IPS DF 6.9 (cell line): ENCODE data around the gene BRD2.
A peak's percentile ranks its signal among the peaks of the same experiment; 100 is the strongest.

ENCODE experiments used
- DNase-seq: peaks from one replicate; pipeline ENCODE4 v3.0.0-alpha.2; 2013; ENCODE audit warnings: low read depth, low spot score
- H3K27ac ChIP-seq: one replicate; pipeline ENCODE4 v1.5.1; 2013; ENCODE audit warnings: low read length, control low read depth
- H3K27me3 ChIP-seq: 2 replicates; pipeline ENCODE4 v1.6.1; 2013; ENCODE audit warnings: mild to moderate bottlenecking, low read length; ENCODE audit not compliant: control insufficient read depth, insufficient read depth
- H3K36me3 ChIP-seq: 2 replicates; pipeline ENCODE4 v1.6.1; 2013; ENCODE audit warnings: low read length; ENCODE audit not compliant: control insufficient read depth, insufficient read depth
- H3K4me1 ChIP-seq: 2 replicates; pipeline ENCODE4 v1.6.1; 2013; ENCODE audit warnings: low read length; ENCODE audit not compliant: control insufficient read depth, insufficient read depth
- H3K4me3 ChIP-seq: 2 replicates; pipeline ENCODE4 v1.5.1; 2013; ENCODE audit warnings: mild to moderate bottlenecking, low read length
- H3K9me3 ChIP-seq: 2 replicates; pipeline ENCODE4 v1.6.1; 2013; ENCODE audit warnings: low read length, inconsistent platforms; ENCODE audit not compliant: control insufficient read depth, insufficient read depth
- WGBS: extraction: QIAGEN DNeasy Blood & Tissue Kit; methylation state at CpG from one replicate; pipeline ENCODE4 v1.1.7; 2013; ENCODE audit warnings: mixed read lengths, missing lambda C conversion rate; ENCODE audit not compliant: insufficient read length, insufficient coverage; 5-methylcytosine and 5-hydroxymethylcytosine counted together

Gene BRD2

GRCh38 chr6:32982084-32982701 lies 13.8 kb downstream of the BRD2 start:
- Histone ChIP-seq H3K9me3 (no peaks in the 10 kb centered on the region), H3K4me1 (no peaks in the 10 kb centered on the region), H3K27ac (no peak overlapping the region), H3K27me3 (no peaks in the 10 kb centered on the region), H3K4me3 (no peak overlapping the region), H3K36me3 (peaks cover 34% of the 10 kb centered on the region)
- DNase-seq: no peak
- no CpG with 5 or more reads among the region's 8 CpGs for WGBS

DNA sequence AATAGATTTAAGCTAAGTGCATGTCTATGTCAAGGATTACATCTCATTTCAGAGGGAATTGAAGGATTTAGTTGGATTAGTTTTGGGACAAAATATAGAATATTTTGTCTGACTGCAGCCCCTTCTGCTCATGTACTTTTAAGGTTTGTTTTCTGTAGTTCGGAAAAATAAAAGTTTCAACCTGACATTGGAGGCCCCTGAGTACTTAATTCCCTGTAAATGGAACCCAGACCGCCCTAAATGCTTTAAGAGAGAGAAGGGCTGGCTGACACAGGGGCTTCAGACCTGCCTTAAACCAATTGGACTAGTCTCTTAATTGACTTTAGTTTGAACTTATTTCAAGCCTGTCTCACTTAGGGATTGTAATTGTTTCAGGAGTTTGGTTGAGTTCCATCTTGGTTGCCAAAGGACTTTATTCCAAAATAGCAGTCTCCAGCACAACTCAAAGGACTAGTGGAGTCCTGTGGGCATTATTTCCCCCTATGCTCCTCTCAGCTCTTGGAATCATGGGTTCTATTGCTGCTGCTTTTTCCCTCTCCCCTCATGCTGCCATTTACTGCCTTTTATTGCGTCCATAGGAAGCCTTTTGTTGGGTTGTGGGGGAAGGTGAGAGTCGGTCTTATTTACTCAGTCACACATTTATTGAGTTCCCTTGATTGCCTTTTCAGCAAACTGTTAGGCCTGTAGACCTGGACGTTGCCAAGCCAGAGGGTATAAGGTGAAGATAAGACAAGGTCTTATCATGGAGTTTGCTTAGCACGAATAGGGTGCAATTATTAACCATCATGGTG lies 14.5 kb downstream of the BRD2 start:
- WGBS: no CpG with 5 or more reads among the region's 6 CpGs
- no peak for DNase-seq
- Histone ChIP-seq H3K36me3 (peaks cover 27% of the 10 kb centered on the region), H3K4me3 (no peak overlapping the region), H3K9me3 (no peaks in the 10 kb centered on the region), H3K4me1 (no peaks in the 10 kb centered on the region), H3K27me3 (no peaks in the 10 kb centered on the region), H3K27ac (no peak overlapping the region)

- Histone ChIP-seq H3K4me3 (no peak overlapping the region), H3K27me3 (no peaks in the 10 kb centered on the region), H3K36me3 (peaks cover 21% of the 10 kb centered on the region), H3K9me3 (no peaks in the 10 kb centered on the region), H3K27ac (no peak overlapping the region), H3K4me1 (no peaks in the 10 kb centered on the region)
- no peak for DNase-seq
- no CpG with 5 or more reads among the region's 1 CpG for WGBS
Measured at GRCh38 chr6:32983493-32983848, 15.1 kb downstream of the BRD2 start.

DNA sequence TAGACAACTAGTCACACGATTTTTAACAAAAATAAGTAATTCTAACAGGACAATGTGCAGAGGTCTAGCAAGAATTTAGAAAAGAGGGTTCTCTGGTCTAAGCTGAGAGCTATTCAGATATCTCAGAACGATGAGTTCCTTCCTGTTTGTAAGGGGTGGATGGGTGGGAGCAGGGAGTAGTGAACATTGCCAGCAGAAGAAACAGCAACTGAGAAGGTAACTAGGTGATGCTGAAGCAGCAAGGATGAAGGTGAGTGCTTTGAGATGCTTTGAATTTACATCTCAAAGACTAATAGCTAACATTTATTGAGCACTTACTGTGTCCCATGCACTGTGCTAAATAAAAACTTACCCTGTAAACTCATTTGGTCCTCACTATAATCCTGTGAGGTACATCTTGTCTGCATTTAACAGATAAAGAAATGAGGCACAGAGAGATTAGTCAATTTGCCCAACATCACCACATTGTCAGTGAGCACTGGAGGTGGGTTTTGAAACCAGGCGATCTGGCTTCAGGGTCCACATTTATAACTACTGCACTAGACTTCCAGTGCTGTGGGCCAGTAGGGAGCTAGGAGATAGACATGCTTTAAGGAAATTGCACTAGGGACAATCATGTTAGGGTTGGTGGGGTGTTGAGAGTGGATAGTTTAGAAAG lies 15.7 kb downstream of the BRD2 start:
- Histone ChIP-seq H3K27ac (no peak overlapping the region), H3K27me3 (no peaks in the 10 kb centered on the region), H3K4me1 (no peaks in the 10 kb centered on the region), H3K9me3 (no peaks in the 10 kb centered on the region), H3K36me3 (peaks cover 17% of the 10 kb centered on the region), H3K4me3 (no peak overlapping the region)
- WGBS: no CpG with 5 or more reads among the region's 3 CpGs
- no peak for DNase-seq

- Histone ChIP-seq H3K4me1 (no peaks in the 10 kb centered on the region), H3K27ac (no peak overlapping the region), H3K27me3 (no peaks in the 10 kb centered on the region), H3K4me3 (no peak overlapping the region), H3K9me3 (no peaks in the 10 kb centered on the region), H3K36me3 (peaks cover 10% of the 10 kb centered on the region)
- no CpG with 5 or more reads among the region's 9 CpGs for WGBS
- DNase-seq: no peak
Measured at GRCh38 chr6:32984622-32985389, 16.4 kb downstream of the BRD2 start.

- H3K27ac ChIP-seq: no peak overlapping the region
- DNase-seq: no peak
- no peaks in the 10 kb centered on the region for H3K9me3 ChIP-seq
- no peaks in the 10 kb centered on the region for H3K36me3 ChIP-seq
- no CpG with 5 or more reads among the region's 1 CpG for WGBS
- H3K27me3 ChIP-seq: no peaks in the 10 kb centered on the region
- H3K4me1 ChIP-seq: no peaks in the 10 kb centered on the region
- H3K4me3 ChIP-seq: no peak overlapping the region
Measured at GRCh38 chr6:32989368-32989767, 21.0 kb downstream of the BRD2 start.

DNA sequence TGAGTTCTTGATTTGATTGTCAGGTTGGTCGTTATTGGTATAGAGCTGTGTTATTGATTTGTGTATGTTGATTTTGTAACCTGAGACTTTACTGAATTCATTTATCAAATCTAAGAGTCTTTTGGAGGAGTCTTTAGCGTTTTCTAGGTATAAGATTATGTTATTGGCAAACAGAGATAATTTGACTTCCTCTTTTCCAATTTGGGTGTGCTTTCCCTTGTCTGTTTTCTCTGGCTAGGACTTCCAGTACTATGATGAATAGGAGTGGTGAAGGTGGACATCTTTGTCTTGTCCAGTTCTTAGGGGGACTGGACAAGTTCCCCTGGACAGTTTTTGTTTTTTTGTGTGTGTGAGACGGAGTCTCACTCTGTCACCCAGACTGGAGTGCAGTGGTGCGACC lies 23.6 kb downstream of the BRD2 start:
- WGBS: 100% methylated on average over 1 of the region's 4 CpGs
- no peak for DNase-seq

DNA sequence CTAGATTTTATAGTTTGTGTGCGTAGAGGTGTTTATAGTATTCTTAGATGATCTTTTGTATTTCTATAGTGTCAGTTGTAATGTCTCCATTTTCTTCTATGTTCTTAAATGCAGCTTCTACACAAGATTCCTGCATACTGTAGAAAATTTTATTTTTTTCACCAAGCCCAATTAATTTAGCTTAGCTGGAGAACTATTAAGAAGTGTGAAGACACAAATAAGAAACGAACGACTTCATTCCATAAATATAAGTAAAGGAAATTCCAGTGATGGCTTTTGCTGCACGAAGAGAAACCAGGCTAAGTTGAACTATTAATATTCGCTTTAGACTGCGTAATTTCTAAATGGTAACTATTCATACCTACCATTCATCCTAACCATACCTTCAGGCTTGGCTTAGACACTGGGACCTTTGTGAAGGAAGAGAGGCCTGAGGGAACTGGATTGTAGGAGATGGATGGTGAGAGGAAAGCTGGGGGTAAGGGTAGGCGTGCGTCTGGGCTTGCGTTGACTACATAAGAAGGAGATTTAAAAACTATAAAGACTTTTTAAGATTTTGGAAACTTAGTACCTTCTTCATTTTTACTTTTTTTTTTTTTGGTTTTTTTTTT lies 25.1 kb downstream of the BRD2 start:
- no peak overlapping the region for H3K4me3 ChIP-seq
- H3K36me3 ChIP-seq: no peaks in the 10 kb centered on the region
- H3K27me3 ChIP-seq: no peaks in the 10 kb centered on the region
- H3K4me1 ChIP-seq: no peaks in the 10 kb centered on the region
- WGBS: no CpG with 5 or more reads among the region's 9 CpGs
- H3K9me3 ChIP-seq: no peaks in the 10 kb centered on the region
- DNase-seq: no peak
- H3K27ac ChIP-seq: no peak overlapping the region

More for the DNA sequence above, 23.6 kb downstream of the BRD2 start:
- Histone ChIP-seq H3K4me3 (no peak overlapping the region), H3K27ac (no peak overlapping the region), H3K27me3 (no peaks in the 10 kb centered on the region), H3K9me3 (no peaks in the 10 kb centered on the region), H3K36me3 (no peaks in the 10 kb centered on the region), H3K4me1 (no peaks in the 10 kb centered on the region)

DNA sequence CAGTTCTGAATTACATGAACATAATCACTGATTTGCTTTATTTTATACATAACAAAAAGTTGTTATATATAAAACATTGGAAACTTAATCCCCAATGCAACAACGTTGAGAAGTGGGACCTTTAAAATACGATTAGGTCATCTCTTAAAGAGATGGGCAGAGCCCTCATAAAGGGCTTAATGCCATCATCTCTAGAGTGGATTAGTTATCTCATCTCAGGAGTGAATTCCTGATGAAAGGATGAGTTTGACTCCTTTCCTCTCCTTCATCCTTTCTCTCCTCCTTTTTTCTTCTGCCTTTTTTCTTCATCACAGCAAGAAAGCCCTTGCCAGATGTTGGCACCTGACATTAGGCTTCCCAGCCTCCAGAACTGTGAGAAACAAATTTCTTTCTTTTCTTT lies 27.1 kb downstream of the BRD2 start:
- no peaks in the 10 kb centered on the region for H3K9me3 ChIP-seq
- no peak overlapping the region for H3K4me3 ChIP-seq
- no peak overlapping the region for H3K27ac ChIP-seq
- H3K27me3 ChIP-seq: no peaks in the 10 kb centered on the region
- WGBS: no CpG with 5 or more reads among the region's 2 CpGs
- no peaks in the 10 kb centered on the region for H3K4me1 ChIP-seq
- DNase-seq: no peak
- H3K36me3 ChIP-seq: no peaks in the 10 kb centered on the region

DNA sequence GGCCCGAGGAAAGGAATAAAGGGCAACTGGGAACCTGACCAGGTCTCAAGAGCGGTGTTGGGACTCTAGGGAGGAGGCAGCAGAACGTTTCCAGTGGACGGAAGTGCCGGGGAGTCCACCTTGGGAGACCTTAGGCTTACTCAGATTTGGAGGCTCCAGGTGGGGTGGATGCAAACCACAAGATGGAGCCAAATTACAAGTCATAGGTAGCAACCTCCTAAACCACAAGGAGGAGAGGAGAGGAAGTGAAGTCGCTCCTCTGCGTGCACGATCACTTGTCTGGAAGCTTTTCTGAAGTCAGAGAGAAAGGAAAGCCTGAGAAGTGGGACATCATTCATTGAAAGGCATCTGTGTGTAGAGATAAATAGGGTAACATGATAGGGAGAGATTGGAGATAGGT lies 31.7 kb downstream of the BRD2 start:
- Histone ChIP-seq H3K4me3 (no peak overlapping the region), H3K27me3 (no peaks in the 10 kb centered on the region), H3K9me3 (no peaks in the 10 kb centered on the region), H3K4me1 (no peaks in the 10 kb centered on the region), H3K36me3 (no peaks in the 10 kb centered on the region), H3K27ac (no peak overlapping the region)
- peak; percentile 57 for DNase-seq
- no CpG with 5 or more reads among the region's 8 CpGs for WGBS
